MV-4-11 (cell line): ENCODE measurements around the gene PRKAG2.

Experiments used
- DNase-seq: peaks from one replicate; lab custom pipeline; 2025; lab: John Stamatoyannopoulos, UW

PRKAG2 gene

GRCh38 chr7:151678227-151678604, 198.7 kb downstream of the PRKAG2 start:
- DNase-seq: no peak

GRCh38 chr7:151677581-151678226, 199.2 kb downstream of the PRKAG2 start:
- DNase-seq: peak; percentile 46

GRCh38 chr7:151676759-151677158, 200.2 kb downstream of the PRKAG2 start:
- no peak for DNase-seq

- no peak for DNase-seq
Observed at GRCh38 chr7:151675196-151675920, 201.6 kb downstream of the PRKAG2 start.

- no peak for DNase-seq
Observed at GRCh38 chr7:151674161-151674920, 202.6 kb downstream of the PRKAG2 start.

- DNase-seq: no peak
Observed at GRCh38 chr7:151673216-151673615, 203.7 kb downstream of the PRKAG2 start.

- DNase-seq: no peak
Observed at GRCh38 chr7:151672716-151673115, 204.2 kb downstream of the PRKAG2 start.

- DNase-seq: no peak
Observed at GRCh38 chr7:151671514-151671913, 205.4 kb downstream of the PRKAG2 start.

- DNase-seq: no peak
Observed at GRCh38 chr7:151669762-151670161, 207.2 kb downstream of the PRKAG2 start.

- no peak for DNase-seq
Observed at GRCh38 chr7:151666886-151667285, 210.0 kb downstream of the PRKAG2 start.

GRCh38 chr7:151665368-151665767, 211.5 kb downstream of the PRKAG2 start:
- DNase-seq: no peak

GRCh38 chr7:151664268-151664667, 212.6 kb downstream of the PRKAG2 start:
- DNase-seq: no peak

GRCh38 chr7:151663382-151664100, 213.4 kb downstream of the PRKAG2 start:
- DNase-seq: no peak

- DNase-seq: no peak
Observed at GRCh38 chr7:151662251-151662826, 214.6 kb downstream of the PRKAG2 start.

GRCh38 chr7:151661587-151661986, 215.3 kb downstream of the PRKAG2 start:
- no peak for DNase-seq

- DNase-seq: no peak
Observed at GRCh38 chr7:151660141-151660540, 216.8 kb downstream of the PRKAG2 start.

GRCh38 chr7:151659219-151659618, 217.7 kb downstream of the PRKAG2 start:
- DNase-seq: no peak

GRCh38 chr7:151658778-151659177, 218.1 kb downstream of the PRKAG2 start:
- DNase-seq: no peak

GRCh38 chr7:151657173-151657572, 219.7 kb downstream of the PRKAG2 start:
- DNase-seq: no peak

- no peak for DNase-seq
Observed at GRCh38 chr7:151655555-151655954, 221.4 kb downstream of the PRKAG2 start.

- DNase-seq: no peak
Observed at GRCh38 chr7:151652111-151652510, 224.8 kb downstream of the PRKAG2 start.

GRCh38 chr7:151650161-151650560, 226.8 kb downstream of the PRKAG2 start:
- DNase-seq: no peak
